Hepatocyte (in vitro differentiated cells): Measurements from ENCODE around the gene RC3H1. TPM values are rescaled to one million over a fixed set of nuclear protein-coding genes. Genes with fewer than 3 reads are reported as not detected.

Experiments used
- DNase-seq: peaks from one replicate; pipeline ENCODE4 v3.0.0-alpha.2; 2016; ENCODE audit warnings: low spot score
- H2AFZ ChIP-seq: fragments of 200-600 bp; sonication (generic); 2 replicates; pipeline ENCODE4 v1.6.0; 2016; ENCODE audit warnings: antibody characterized with exemption, mild to moderate bottlenecking
- H3K27ac ChIP-seq: fragments of 200-600 bp; sonication (generic); 2 replicates; pipeline ENCODE4 v1.5.1; 2016; ENCODE audit warnings: mild to moderate bottlenecking
- H3K27me3 ChIP-seq: fragments of 200-600 bp; sonication (generic); 2 replicates; pipeline ENCODE4 v1.6.1; 2016
- H3K36me3 ChIP-seq: fragments of 200-600 bp; sonication (generic); replicated peaks from 2 replicates; pipeline ENCODE4 v1.5.1; 2016; ENCODE audit warnings: low read depth; ENCODE audit not compliant: insufficient read depth
- H3K4me1 ChIP-seq: fragments of 200-600 bp; sonication (generic); 2 replicates; pipeline ENCODE4 v1.5.1; 2016; ENCODE audit warnings: mild to moderate bottlenecking, moderate library complexity; ENCODE audit not compliant: insufficient read depth
- H3K4me2 ChIP-seq: fragments of 200-600 bp; sonication (generic); 2 replicates; pipeline ENCODE4 v1.6.0; 2016
- H3K4me3 ChIP-seq: fragments of 200-600 bp; sonication (generic); 2 replicates; pipeline ENCODE4 v1.5.1; 2016; ENCODE audit warnings: mild to moderate bottlenecking
- H3K79me2 ChIP-seq: fragments of 200-600 bp; sonication (generic); 2 replicates; pipeline ENCODE4 v1.6.0; 2017; ENCODE audit warnings: mild to moderate bottlenecking
- H3K9me2 ChIP-seq: fragments of 200-600 bp; sonication (generic); replicated peaks from 2 replicates; pipeline ENCODE4 v1.6.0; 2017; ENCODE audit warnings: mild to moderate bottlenecking; ENCODE audit not compliant: insufficient read depth
- H3K9me3 ChIP-seq: fragments of 200-600 bp; sonication (generic); 2 replicates; pipeline ENCODE4 v1.5.1; 2016; ENCODE audit warnings: low read depth, mild to moderate bottlenecking
- H4K20me1 ChIP-seq: fragments of 200-600 bp; sonication (generic); 2 replicates; pipeline ENCODE4 v1.6.0; 2016; ENCODE audit warnings: mild to moderate bottlenecking; ENCODE audit not compliant: insufficient read depth, poor library complexity, severe bottlenecking
- CTCF ChIP-seq: fragments of 200-600 bp; sonication (generic); IDR thresholded peaks from 2 replicates; pipeline ENCODE4 v1.5.1; 2016; ENCODE audit warnings: antibody characterized with exemption, mild to moderate bottlenecking; ENCODE audit not compliant: poor library complexity
- EZH2 ChIP-seq: fragments of 200-600 bp; sonication (generic); IDR thresholded peaks from 2 replicates; pipeline ENCODE4 v1.6.1; 2016; ENCODE audit warnings: antibody characterized with exemption, mild to moderate bottlenecking, borderline replicate concordance
- EZH2phosphoT487 ChIP-seq: fragments of 200-600 bp; sonication (generic); IDR thresholded peaks from one replicate; pipeline ENCODE4 v1.6.1; 2018; ENCODE audit warnings: antibody characterized with exemption, mild to moderate bottlenecking, low read depth, moderate library complexity; ENCODE audit not compliant: unreplicated experiment, severe bottlenecking
- WGBS: methylation state at CpG from one replicate; pipeline ENCODE4 v1.1.6; 2016; ENCODE audit warnings: low lambda C conversion rate; ENCODE audit errors: missing lambda C conversion rate; 5-methylcytosine and 5-hydroxymethylcytosine counted together
- polyA plus RNA-seq: library from polyadenylated mRNA; unstranded; fragments of >200 nt; fragmentation: Nextera tagmentation; extraction: Ambion mirVana; gene quantifications from 2 replicates; pipeline ENCODE4 v1.2.1, GENCODE V29; 2016
- total RNA-seq: library from RNA; depleted of rRNA; stranded (reverse); fragments of >200 nt; gene quantifications from 2 replicates; pipeline ENCODE4 v1.2.3, GENCODE V29; 2014

RC3H1 gene
- total and polyA plus RNA-seq, 2 experiments from 2014 or later: 5.9 to 32.6 TPM

GRCh38 chr1:174021591-174022079 is 522 bp downstream of the RC3H1 start:
- H3K79me2 ChIP-seq: peaks cover 55% of the 10 kb centered on the region
- H3K9me3 ChIP-seq: no peaks in the 10 kb centered on the region
- H3K9me2 ChIP-seq: no peaks in the 10 kb centered on the region
- H3K4me1 ChIP-seq: peaks cover 38% of the 10 kb centered on the region
- H3K36me3 ChIP-seq: no peaks in the 10 kb centered on the region
- no peaks in the 10 kb centered on the region for H3K27me3 ChIP-seq
- peak overlapping the region; percentile 99 for H3K4me3 ChIP-seq
- 1% methylated on average over 20 of the region's 36 CpGs for WGBS
- peak; percentile 78 for DNase-seq
- TF ChIP-seq EZH2: no peak
- no peak for TF ChIP-seq EZH2phosphoT487
- TF ChIP-seq CTCF: no peak
- peaks cover 49% of the 10 kb centered on the region for H4K20me1 ChIP-seq
- peak overlapping the region; percentile 86 for H2AFZ ChIP-seq
- peak overlapping the region; percentile 97 for H3K27ac ChIP-seq
- H3K4me2 ChIP-seq: peak overlapping the region; percentile 88

GRCh38 chr1:174018565-174018964 is 3.6 kb downstream of the RC3H1 start:
- peak overlapping the region; percentile 88 for H3K4me2 ChIP-seq
- H2AFZ ChIP-seq: no peak overlapping the region
- H3K4me1 ChIP-seq: peaks cover 35% of the 10 kb centered on the region
- H3K27ac ChIP-seq: no peak overlapping the region
- no peak overlapping the region for H3K4me3 ChIP-seq
- peaks cover 86% of the 10 kb centered on the region for H3K79me2 ChIP-seq
- WGBS: 82% methylated on average over 2 of the region's 2 CpGs
- no peaks in the 10 kb centered on the region for H3K27me3 ChIP-seq
- H3K36me3 ChIP-seq: no peaks in the 10 kb centered on the region
- no peak for DNase-seq
- H3K9me3 ChIP-seq: no peaks in the 10 kb centered on the region
- TF ChIP-seq EZH2 (no peak), EZH2phosphoT487 (no peak), CTCF (no peak)
- H4K20me1 ChIP-seq: peaks cover 79% of the 10 kb centered on the region
- H3K9me2 ChIP-seq: no peaks in the 10 kb centered on the region

GRCh38 chr1:174017231-174017970 is 4.8 kb downstream of the RC3H1 start:
- Histone ChIP-seq H3K79me2 (peaks cover 97% of the 10 kb centered on the region), H4K20me1 (peaks cover 90% of the 10 kb centered on the region)

More at GRCh38 chr1:174017231-174017970, 4.8 kb downstream of the RC3H1 start:
- Histone ChIP-seq H3K9me2 (no peaks in the 10 kb centered on the region), H3K27ac (no peak overlapping the region), H3K27me3 (no peaks in the 10 kb centered on the region), H3K36me3 (no peaks in the 10 kb centered on the region), H2AFZ (no peak overlapping the region), H3K4me3 (no peak overlapping the region), H3K9me3 (no peaks in the 10 kb centered on the region), H3K4me2 (peak overlapping the region; percentile 88), H3K4me1 (peaks cover 26% of the 10 kb centered on the region)
- WGBS: 47% methylated on average over 2 of the region's 2 CpGs
- DNase-seq: no peak
- TF ChIP-seq CTCF (no peak), EZH2 (no peak), EZH2phosphoT487 (no peak)
